H9 (cell line): ENCODE results near the gene PLB1. TPM values are rescaled to one million over a fixed set of nuclear protein-coding genes. Genes with fewer than 3 reads are reported as not detected.

Experiments
- DNase-seq: peaks from one replicate; pipeline ENCODE4 v3.0.0-alpha.2; 2017
- H2AFZ ChIP-seq: one replicate; pipeline ENCODE4 v1.6.1; 2013; ENCODE audit warnings: mild to moderate bottlenecking, low read length, control low read depth, moderate library complexity
- H2AK5ac ChIP-seq: 2 replicates; pipeline ENCODE4 v1.6.1; 2013; ENCODE audit warnings: low read length, control low read depth, mixed read lengths; ENCODE audit not compliant: insufficient read length
- H2BK120ac ChIP-seq: one replicate; pipeline ENCODE4 v1.6.1; 2013; ENCODE audit warnings: low read depth, mild to moderate bottlenecking, low read length, control low read depth, inconsistent platforms; ENCODE audit not compliant: poor library complexity, severe bottlenecking
- H2BK12ac ChIP-seq: 2 replicates; pipeline ENCODE4 v1.6.1; 2013; ENCODE audit warnings: low read length, control low read depth, mixed read lengths, low read depth; ENCODE audit not compliant: insufficient read length
- H2BK15ac ChIP-seq: 2 replicates; pipeline ENCODE4 v1.6.1; 2013; ENCODE audit warnings: low read depth, low read length, control low read depth
- H2BK20ac ChIP-seq: one replicate; pipeline ENCODE4 v1.6.1; 2013; ENCODE audit warnings: low read depth, mild to moderate bottlenecking, low read length, control low read depth, inconsistent platforms; ENCODE audit not compliant: poor library complexity, severe bottlenecking
- H2BK5ac ChIP-seq: 2 replicates; pipeline ENCODE4 v1.6.1; 2013; ENCODE audit warnings: low read length, control low read depth, mixed read lengths; ENCODE audit not compliant: insufficient read length
- H3K14ac ChIP-seq: 2 replicates; pipeline ENCODE4 v1.6.1; 2013; ENCODE audit warnings: low read length, control low read depth; ENCODE audit not compliant: insufficient read depth
- H3K18ac ChIP-seq: 2 replicates; pipeline ENCODE4 v1.6.1; 2013; ENCODE audit warnings: low read depth, mild to moderate bottlenecking, mixed read lengths, low read length, control low read depth; ENCODE audit not compliant: insufficient read length
- H3K23ac ChIP-seq: 2 replicates; pipeline ENCODE4 v1.6.1; 2013; ENCODE audit warnings: low read length, control low read depth, mixed read lengths, low read depth; ENCODE audit not compliant: insufficient read length
- H3K23me2 ChIP-seq: 2 replicates; pipeline ENCODE4 v1.6.1; 2013; ENCODE audit warnings: low read depth, mild to moderate bottlenecking, mixed read lengths, low read length, control low read depth; ENCODE audit not compliant: insufficient read length, poor library complexity, severe bottlenecking
- H3K27ac ChIP-seq: 2 replicates; pipeline ENCODE4 v1.5.1; 2013; ENCODE audit warnings: low read length, control low read depth, mixed read lengths, low read depth; ENCODE audit not compliant: insufficient read length
- H3K27me3 ChIP-seq: 2 replicates; pipeline ENCODE4 v1.6.1; 2013; ENCODE audit warnings: low read length, control low read depth, inconsistent platforms; ENCODE audit not compliant: insufficient read depth
- H3K4ac ChIP-seq: 2 replicates; pipeline ENCODE4 v1.6.1; 2013; ENCODE audit warnings: low read depth, mild to moderate bottlenecking, control low read depth, inconsistent platforms, low read length, moderate library complexity
- H3K4me1 ChIP-seq: 2 replicates; pipeline ENCODE4 v1.6.1; 2013; ENCODE audit warnings: low read length, control low read depth, inconsistent platforms; ENCODE audit not compliant: insufficient read depth
- H3K4me2 ChIP-seq: 2 replicates; pipeline ENCODE4 v1.6.1; 2013; ENCODE audit warnings: low read length, control low read depth, mixed read lengths; ENCODE audit not compliant: insufficient read length, insufficient read depth
- H3K56ac ChIP-seq: 2 replicates; pipeline ENCODE4 v1.6.1; 2013; ENCODE audit warnings: low read depth, mild to moderate bottlenecking, mixed read lengths, low read length, control low read depth; ENCODE audit not compliant: insufficient read length
- H3K79me1 ChIP-seq: 2 replicates; pipeline ENCODE4 v1.6.1; 2013; ENCODE audit warnings: low read depth, mild to moderate bottlenecking, moderate library complexity, low read length, control low read depth, inconsistent platforms; ENCODE audit not compliant: insufficient read depth, poor library complexity, severe bottlenecking
- H3K79me2 ChIP-seq: 2 replicates; pipeline ENCODE4 v1.6.1; 2013; ENCODE audit warnings: low read length, control low read depth, inconsistent platforms; ENCODE audit not compliant: insufficient read depth
- H3K9ac ChIP-seq: 2 replicates; pipeline ENCODE4 v1.6.1; 2013; ENCODE audit warnings: low read length, control low read depth, mixed read lengths; ENCODE audit not compliant: insufficient read length; ENCODE audit errors: extremely low read depth
- H3K9me3 ChIP-seq: one replicate; pipeline ENCODE4 v1.6.1; 2013; ENCODE audit warnings: low read depth, low read length, inconsistent platforms; ENCODE audit not compliant: control insufficient read depth
- H3T11ph ChIP-seq: one replicate; pipeline ENCODE4 v1.6.1; 2013; ENCODE audit warnings: mild to moderate bottlenecking, low read length, control low read depth, inconsistent platforms
- H4K20me1 ChIP-seq: one replicate; pipeline ENCODE4 v1.6.1; 2013; ENCODE audit not compliant: control insufficient read depth, insufficient read length, insufficient read depth
- H4K5ac ChIP-seq: 2 replicates; pipeline ENCODE4 v1.6.1; 2013; ENCODE audit warnings: low read depth, mild to moderate bottlenecking, mixed read lengths, low read length, control low read depth; ENCODE audit not compliant: insufficient read length
- H4K8ac ChIP-seq: replicated peaks from 2 replicates; pipeline ENCODE4 v1.6.1; 2013; ENCODE audit warnings: low read length, control low read depth, mixed read lengths, low read depth; ENCODE audit not compliant: insufficient read length
- H4K91ac ChIP-seq: 2 replicates; pipeline ENCODE4 v1.6.1; 2013; ENCODE audit warnings: low read depth, mild to moderate bottlenecking, moderate library complexity, mixed read lengths, low read length, control low read depth; ENCODE audit not compliant: insufficient read length
- H3K27ac Mint-ChIP-seq, 3 experiments: 2 replicates in 2 of 3; 3 replicates in 1 of 3; pipeline ENCODE4 v1.8.0; 2020 to 2021; ENCODE audit warnings: mixed read lengths in 3 of 3, mild to moderate bottlenecking in 1 of 3, moderate library complexity in 1 of 3
- H3K27me3 Mint-ChIP-seq: 2 replicates; pipeline ENCODE4 v1.8.0; 2021; ENCODE audit warnings: low read depth, mild to moderate bottlenecking, moderate library complexity, mixed read lengths
- H3K36me3 Mint-ChIP-seq, 3 experiments: 2 replicates in 2 of 3; 3 replicates in 1 of 3; pipeline ENCODE4 v1.8.0; 2020 to 2021; ENCODE audit warnings: low read depth in 3 of 3, mixed read lengths in 3 of 3; ENCODE audit not compliant: insufficient read depth in 1 of 3
- H3K4me1 Mint-ChIP-seq, 2 experiments: 2 replicates each; pipeline ENCODE4 v1.8.0; 2020; ENCODE audit warnings: mixed read lengths in 2 of 2
- H3K4me3 Mint-ChIP-seq, 2 experiments: 2 replicates in 1 of 2; 3 replicates in 1 of 2; pipeline ENCODE4 v1.8.0; 2020 to 2021; ENCODE audit warnings: mild to moderate bottlenecking in 2 of 2, mixed read lengths in 2 of 2, moderate library complexity in 1 of 2
- H3K9me3 Mint-ChIP-seq, 2 experiments: 2 replicates in 1 of 2; 3 replicates in 1 of 2; pipeline ENCODE4 v1.8.0; 2020; ENCODE audit warnings: mild to moderate bottlenecking in 2 of 2, mixed read lengths in 2 of 2, moderate library complexity in 1 of 2
- CTCF ChIP-seq: fragments of 200-600 bp; sonication (generic); conservative IDR thresholded peaks from 3 replicates; pipeline ENCODE4 v1.8.0; 2021; ENCODE audit warnings: antibody characterized with exemption, mild to moderate bottlenecking
- WGBS: extraction: QIAGEN DNeasy Blood & Tissue Kit; methylation state at CpG from one replicate; pipeline ENCODE4 v1.1.7; 2013; ENCODE audit warnings: missing lambda C conversion rate, low lambda C conversion rate, mixed read lengths; ENCODE audit not compliant: insufficient read length; ENCODE audit errors: extremely low coverage; 5-methylcytosine and 5-hydroxymethylcytosine counted together
- total RNA-seq: library from RNA; stranded (reverse); gene quantifications from 2 replicates; pipeline ENCODE4 v1.2.1, GENCODE V29; 2021

Gene PLB1
- total RNA-seq, 1 experiment from 2014 or later, result not detected

- Histone ChIP-seq H2BK12ac (no peak overlapping the region), H3K23me2 (no peaks in the 10 kb centered on the region)
- H3K27me3 Mint-ChIP-seq, result no peaks in the 10 kb centered on the region; the same call in 1 of the 2 replicates
Measured at GRCh38 chr2:28576714-28577113, 80.9 kb downstream of the PLB1 start.

More at GRCh38 chr2:28576714-28577113, 80.9 kb downstream of the PLB1 start:
- Histone ChIP-seq H3K23ac (no peak overlapping the region), H3K14ac (no peak overlapping the region), H4K20me1 (no peaks in the 10 kb centered on the region), H2AK5ac (no peak overlapping the region), H3K79me2 (no peaks in the 10 kb centered on the region), H2BK20ac (no peak overlapping the region), H2AFZ (no peak overlapping the region), H4K91ac (no peak overlapping the region), H4K5ac (no peak overlapping the region), H3K9ac (no peak overlapping the region), H3K18ac (no peak overlapping the region), H3K4me1 (no peaks in the 10 kb centered on the region), H3K4ac (no peak overlapping the region), H3K9me3 (no peaks in the 10 kb centered on the region), H2BK15ac (no peak overlapping the region), H3K27me3 (no peaks in the 10 kb centered on the region), H3K56ac (no peak overlapping the region), H3K4me2 (no peak overlapping the region), H2BK120ac (no peak overlapping the region), H2BK5ac (no peak overlapping the region), H3K79me1 (no peaks in the 10 kb centered on the region), H3T11ph (no peak overlapping the region), H3K27ac (no peak overlapping the region), H4K8ac (no peak overlapping the region)
- Mint-ChIP-seq H3K4me1 (no peaks in the 10 kb centered on the region), H3K27ac (no peak overlapping the region), H3K4me3 (no peak overlapping the region), H3K36me3 (no peaks in the 10 kb centered on the region), H3K9me3 (no peaks in the 10 kb centered on the region; a peak in 1 of 5 replicates)
- DNase-seq, result no peak
- no peak for TF ChIP-seq CTCF
- WGBS, result no CpG with 5 or more reads among the region's 5 CpGs
